Measurements from ENCODE around the gene GUF1. TPM values are rescaled to one million over a fixed set of nuclear protein-coding genes. Genes with fewer than 3 reads are reported as not detected.

Gene GUF1
- total and polyA plus RNA-seq, 2 of the 13 experiments (the other 11 are each of a cell fraction or from before 2014, with no cell fraction given) = 10.3 to 24.6 TPM

GRCh38 chr4:44726038-44726871 lies 48.0 kb downstream of the GUF1 start, which contains the start of gene GNPDA2 (continued):
- TF ChIP-seq HINFP (CRISPR knock-in tag; IDR thresholded peaks at IDR 0.05; ENCODE audit: low read depth) = peak; percentile 76
- TF ChIP-seq STAT6 (CRISPR knock-in tag; IDR thresholded peaks at IDR 0.05; ENCODE audit: borderline replicate concordance) = no peak; the same call in 1 of the 2 replicates
- peak; percentile 23; the same call in 1 of the 2 replicates for TF ChIP-seq NFIB (CRISPR knock-in tag; IDR thresholded peaks at IDR 0.05; ENCODE audit: borderline replicate concordance)
- no peak for TF ChIP-seq CHD4 (IDR thresholded peaks at IDR 0.05; ENCODE audit: borderline replicate concordance, low read length)
- TF ChIP-seq ELK4 (CRISPR knock-in tag; IDR thresholded peaks at IDR 0.05; ENCODE audit: borderline replicate concordance) = peak; percentile 64; the same call in 1 of the 2 replicates
- no peak for TF ChIP-seq ZNF619 (CRISPR knock-in tag; IDR thresholded peaks at IDR 0.05)
- TF ChIP-seq TGIF2 (CRISPR knock-in tag; IDR thresholded peaks at IDR 0.05) = no peak
- TF ChIP-seq RCOR2 (CRISPR knock-in tag; IDR thresholded peaks at IDR 0.05) = no peak
- no peak for TF ChIP-seq MATR3 (CRISPR knock-in tag; IDR thresholded peaks at IDR 0.05)
- TF ChIP-seq ZNF777 (CRISPR knock-in tag; IDR thresholded peaks at IDR 0.05) = peak; percentile 97
- 0 out of 2 replicates have a peak, but pooled peaks have one; percentile 77 for TF ChIP-seq MTA1 (CRISPR knock-in tag; IDR thresholded peaks at IDR 0.05; ENCODE audit: borderline replicate concordance)
- TF ChIP-seq MLX (CRISPR knock-in tag; IDR thresholded peaks at IDR 0.05) = no peak
- no peak for TF ChIP-seq TSC22D2 (CRISPR knock-in tag; IDR thresholded peaks at IDR 0.05; ENCODE audit: borderline replicate concordance)
- peak; percentile 74; the same call in 1 of the 2 replicates for TF ChIP-seq ZSCAN31 (CRISPR knock-in tag; IDR thresholded peaks at IDR 0.05; ENCODE audit: low read depth)
- TF ChIP-seq ZNF513 (CRISPR knock-in tag; conservative IDR thresholded peaks at IDR 0.05) = no peak
- no peak for TF ChIP-seq HOXA7 (CRISPR knock-in tag; IDR thresholded peaks at IDR 0.05)
- TF ChIP-seq ZNF639 (CRISPR knock-in tag; conservative IDR thresholded peaks at IDR 0.05) = peak; percentile 69; the same call in 1 of the 2 replicates
- TF ChIP-seq ZNF563 (CRISPR knock-in tag; IDR thresholded peaks at IDR 0.05) = peak; percentile 66; the same call in 1 of the 2 replicates
- TF ChIP-seq ZFP36 (IDR thresholded peaks at IDR 0.05; ENCODE audit: borderline replicate concordance, low read depth, low read length, partially characterized antibody) = no peak
- no peak for TF ChIP-seq ZNF24 (IDR thresholded peaks at IDR 0.05)

Measured in HepG2 (cell line).